Ishikawa (cell line): ENCODE data around the gene UBE2L3.

Source experiments
- CEBPB ChIP-seq: IDR thresholded peaks from 2 replicates; pipeline ENCODE4 v1.6.1; 2012
- CREB1 ChIP-seq: IDR thresholded peaks from 2 replicates; pipeline ENCODE4 v1.6.1; 2012; ENCODE audit warnings: low read depth
- EGR1 ChIP-seq: IDR thresholded peaks from 2 replicates; pipeline ENCODE4 v1.6.1; 2012
- EP300 ChIP-seq: IDR thresholded peaks from 2 replicates; pipeline ENCODE4 v1.6.1; 2012; ENCODE audit warnings: borderline replicate concordance
- FOXM1 ChIP-seq: IDR thresholded peaks from 2 replicates; pipeline ENCODE4 v1.6.1; 2012; ENCODE audit warnings: low read depth, borderline replicate concordance
- MAX ChIP-seq: IDR thresholded peaks from 2 replicates; pipeline ENCODE4 v1.6.1; 2012
- NFIC ChIP-seq: IDR thresholded peaks from 2 replicates; pipeline ENCODE4 v1.6.1; 2012
- RAD21 ChIP-seq: IDR thresholded peaks from 2 replicates; pipeline ENCODE4 v1.6.1; 2012; ENCODE audit warnings: low read depth
- REST ChIP-seq: IDR thresholded peaks from 2 replicates; pipeline ENCODE4 v1.6.1; 2012; ENCODE audit warnings: low read depth, mild to moderate bottlenecking
- TAF1 ChIP-seq: IDR thresholded peaks from 2 replicates; pipeline ENCODE4 v1.6.1; 2012; ENCODE audit warnings: low read depth, mild to moderate bottlenecking
- TCF12 ChIP-seq: IDR thresholded peaks from 2 replicates; pipeline ENCODE4 v1.6.1; 2012; ENCODE audit warnings: low read depth
- TEAD4 ChIP-seq: IDR thresholded peaks from 2 replicates; pipeline ENCODE4 v1.6.1; 2012
- USF1 ChIP-seq: IDR thresholded peaks from 2 replicates; pipeline ENCODE4 v1.6.1; 2012
- YY1 ChIP-seq: IDR thresholded peaks from 2 replicates; pipeline ENCODE4 v1.6.1; 2012; ENCODE audit warnings: low read depth
- ZBTB7A ChIP-seq: IDR thresholded peaks from 2 replicates; pipeline ENCODE4 v1.6.1; 2012; ENCODE audit warnings: low read depth

Gene UBE2L3

GRCh38 chr22:21633481-21633880 lies 66.0 kb downstream of the UBE2L3 start:
- TF ChIP-seq CEBPB (no peak), ZBTB7A (no peak), TAF1 (no peak), EP300 (no peak), YY1 (no peak), TCF12 (no peak), FOXM1 (no peak), MAX (no peak), REST (no peak), USF1 (no peak), EGR1 (no peak), NFIC (no peak), CREB1 (no peak), TEAD4 (no peak), RAD21 (no peak)

GRCh38 chr22:21634081-21634480 lies 66.6 kb downstream of the UBE2L3 start:
- TF ChIP-seq RAD21: no peak
- TF ChIP-seq EP300: no peak
- TF ChIP-seq TEAD4: no peak
- no peak for TF ChIP-seq YY1
- no peak for TF ChIP-seq NFIC
- TF ChIP-seq TAF1: no peak
- TF ChIP-seq EGR1: no peak
- TF ChIP-seq REST: no peak
- TF ChIP-seq TCF12: no peak

GRCh38 chr22:21634844-21635243 lies 67.3 kb downstream of the UBE2L3 start:
- TF ChIP-seq ZBTB7A (no peak), TAF1 (no peak), REST (no peak), CREB1 (no peak), USF1 (no peak), MAX (no peak), TEAD4 (no peak), TCF12 (no peak), FOXM1 (no peak), NFIC (no peak), YY1 (no peak), CEBPB (no peak), EGR1 (no peak), RAD21 (no peak), EP300 (no peak)

GRCh38 chr22:21635771-21636510 lies 68.4 kb downstream of the UBE2L3 start:
- TF ChIP-seq RAD21: no peak
- TF ChIP-seq EGR1: no peak
- no peak for TF ChIP-seq MAX
- TF ChIP-seq TEAD4: no peak
- TF ChIP-seq USF1: no peak
- no peak for TF ChIP-seq CEBPB
- TF ChIP-seq REST: no peak
- no peak for TF ChIP-seq TAF1
